Nucleus accumbens (tissue), 56 donors: ENCODE measurements around the gene ADAP1.

Experiments used
- DNase-seq, 56 donors: peaks; one replicate each; lab custom pipeline; 2025; lab: John Stamatoyannopoulos, UW

Gene ADAP1

DNA sequence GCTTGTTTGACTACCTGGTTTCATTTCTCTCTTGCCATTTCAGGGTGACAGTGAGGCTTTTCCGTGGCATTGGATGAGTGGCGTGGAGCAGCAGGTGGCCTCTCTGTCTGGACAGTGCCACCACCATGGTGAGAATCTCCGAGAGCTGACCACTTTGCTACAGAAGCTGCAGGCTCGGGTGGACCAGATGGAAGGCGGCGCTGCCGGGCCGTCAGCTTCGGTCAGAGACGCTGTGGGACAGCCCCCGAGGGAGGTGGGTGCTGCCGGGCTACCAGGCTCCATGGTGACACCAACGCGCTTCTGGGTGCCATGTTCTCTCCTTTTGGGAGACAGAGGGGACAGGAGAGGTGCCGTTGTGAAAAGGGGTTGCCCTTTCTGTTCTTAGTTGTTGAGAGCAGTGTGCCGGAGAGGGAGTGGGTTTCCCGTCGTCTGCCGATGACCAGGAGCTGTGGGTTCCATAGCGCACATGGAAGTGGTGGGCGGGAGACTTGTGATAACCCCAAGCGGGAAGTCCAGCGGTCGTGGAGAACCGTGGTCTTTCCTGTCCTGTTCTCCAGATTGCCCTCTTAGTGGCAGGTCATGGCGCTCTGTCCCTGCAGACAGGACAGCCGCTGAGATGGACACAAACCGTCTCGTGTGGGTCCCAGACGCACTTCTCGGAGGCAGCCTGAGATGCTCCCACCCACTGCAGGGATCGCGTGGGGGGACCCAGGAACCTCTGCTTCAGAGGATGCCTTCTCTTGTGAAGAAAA is 100.9 kb downstream of the ADAP1 start:
- DNase-seq: no peak

DNA sequence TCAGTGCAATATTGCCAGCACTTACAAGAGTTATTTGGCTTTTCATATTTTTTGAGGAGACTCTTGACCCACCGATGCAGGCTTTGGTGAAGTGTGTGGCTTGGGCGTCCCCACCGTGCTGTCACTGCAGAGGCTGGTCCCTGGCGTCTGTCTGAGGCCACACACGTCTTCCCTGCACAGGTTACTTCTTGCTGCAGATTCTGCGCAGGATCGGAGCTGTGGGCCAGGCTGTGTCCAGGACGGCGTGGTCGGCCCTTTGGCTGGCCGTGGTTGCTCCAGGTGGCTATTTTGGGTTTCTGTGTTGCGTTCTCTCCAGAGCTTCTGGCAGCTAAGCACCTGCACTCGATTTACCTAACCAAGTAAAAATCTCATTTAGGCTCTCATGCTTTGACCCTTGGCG is 103.3 kb downstream of the ADAP1 start:
- DNase-seq: no peak

DNA sequence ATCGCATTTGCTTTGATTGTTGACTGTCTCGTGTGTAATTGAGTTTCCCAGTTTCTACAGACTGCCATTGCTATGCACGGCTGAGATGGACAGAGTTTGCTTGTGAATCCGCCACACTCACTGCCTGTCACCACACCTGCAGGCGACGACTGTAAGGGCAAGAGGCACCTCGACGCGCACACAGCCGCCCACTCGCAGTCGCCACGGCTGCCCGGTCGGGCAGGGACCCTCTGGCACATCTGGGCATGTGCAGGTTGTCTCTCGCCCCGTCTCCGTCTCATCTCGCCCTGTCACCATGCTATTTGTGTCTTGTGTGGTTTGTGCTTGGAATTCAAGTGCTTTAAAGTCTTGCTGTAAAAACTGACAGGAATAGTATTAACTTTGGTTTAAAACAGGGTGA is 104.7 kb downstream of the ADAP1 start:
- DNase-seq: no peak

DNA sequence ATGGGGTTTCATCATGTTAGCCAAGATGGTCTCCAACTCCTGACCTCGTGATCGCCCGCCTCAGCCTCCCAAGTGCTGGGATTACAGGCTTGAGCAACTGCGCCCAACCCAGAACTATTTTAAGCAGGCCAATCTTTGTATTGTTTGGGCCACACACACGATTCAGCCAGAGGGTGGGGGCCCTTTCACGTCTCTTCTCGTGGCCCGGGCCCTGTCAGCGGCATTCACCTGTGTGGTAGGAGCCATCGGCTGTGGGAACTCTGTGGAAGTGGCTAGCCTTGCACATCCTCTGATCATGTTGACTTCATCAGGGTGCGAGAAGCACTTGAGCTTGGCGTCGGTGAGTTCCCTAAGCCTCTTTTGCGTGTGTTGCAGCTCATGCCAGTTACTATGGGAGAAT is 105.3 kb downstream of the ADAP1 start:
- no peak for DNase-seq
